Stomach (tissue), 4 donors: ENCODE results near the gene CDC7.

Experiments used
- CTCF ChIP-seq, 7 experiments: fragments of 450-650 bp in 4 of 7; fragments of 200-600 bp in 3 of 7; sonication (generic) in 3 of 7; IDR thresholded peaks; one replicate each; pipeline ENCODE4 v1.5.1; 2016 to 2019; ENCODE audit warnings: antibody characterized with exemption in 7 of 7, control low read depth in 2 of 7, mild to moderate bottlenecking in 1 of 7
- EP300 ChIP-seq: sonication (generic); formaldehyde crosslinking; IDR thresholded peaks from one replicate; pipeline ENCODE4 v1.6.1; 2017; ENCODE audit warnings: antibody characterized with exemption
- POLR2A ChIP-seq, 4 donors: fragments of 450-650 bp; IDR thresholded peaks; one replicate each; pipeline ENCODE4 v1.6.1; 2016; ENCODE audit warnings: antibody characterized with exemption in 4 of 4, control low read depth in 2 of 4, mild to moderate bottlenecking in 1 of 4, moderate library complexity in 1 of 4
- POLR2AphosphoS5 ChIP-seq, 3 donors: sonication (generic); formaldehyde crosslinking; IDR thresholded peaks; one replicate each; pipeline ENCODE4 v1.6.1; 2016; ENCODE audit warnings: antibody characterized with exemption in 3 of 3

- TF ChIP-seq POLR2A (IDR thresholded peaks at IDR 0.05) (no peak), CTCF (IDR thresholded peaks at IDR 0.05) (no peak), EP300 (no peak), POLR2AphosphoS5 (IDR thresholded peaks at IDR 0.05) (no peak)
These were observed 521 bp upstream of the CDC7 start for GRCh38 chr1:91499904-91500755.
